Activated CD4-positive, alpha-beta T cell treated with anti-CD3 and anti-CD28 coated beads, Interleukin-2, amount 50 U/mL, for 16 hours (primary cell): Measurements from ENCODE around the gene COL21A1.

Source experiments
- DNase-seq: peaks from one replicate; pipeline ENCODE4 v3.0.0-alpha.2; 2020

COL21A1 gene

GRCh38 chr6:56101141-56101553 is 146.2 kb downstream of the COL21A1 start:
- no peak for DNase-seq

- no peak for DNase-seq
Observed at GRCh38 chr6:56096946-56097621, 150.3 kb downstream of the COL21A1 start.

GRCh38 chr6:56096541-56096940 is 150.8 kb downstream of the COL21A1 start:
- DNase-seq = no peak

- DNase-seq = no peak
Observed at GRCh38 chr6:56093776-56094175, 153.6 kb downstream of the COL21A1 start.

GRCh38 chr6:56091159-56091869 is 156.1 kb downstream of the COL21A1 start:
- DNase-seq = no peak

GRCh38 chr6:56088641-56089040 is 158.7 kb downstream of the COL21A1 start:
- no peak for DNase-seq

- DNase-seq = no peak
Observed at GRCh38 chr6:56087421-56087820, 160.0 kb downstream of the COL21A1 start.

- DNase-seq = no peak
Observed at GRCh38 chr6:56079751-56080540, 167.4 kb downstream of the COL21A1 start.

GRCh38 chr6:56076033-56076432 is 171.3 kb downstream of the COL21A1 start:
- DNase-seq = no peak

- no peak for DNase-seq
Observed at GRCh38 chr6:56073761-56074160, 173.6 kb downstream of the COL21A1 start.

- DNase-seq = no peak
Observed at GRCh38 chr6:56073315-56073714, 174.1 kb downstream of the COL21A1 start.

- no peak for DNase-seq
Observed at GRCh38 chr6:56072856-56073255, 174.5 kb downstream of the COL21A1 start.

GRCh38 chr6:56065408-56065807 is 182.0 kb downstream of the COL21A1 start:
- no peak for DNase-seq

- DNase-seq = no peak
Observed at GRCh38 chr6:56062836-56063235, 184.5 kb downstream of the COL21A1 start.

GRCh38 chr6:56058636-56059035 is 188.7 kb downstream of the COL21A1 start:
- no peak for DNase-seq

- no peak for DNase-seq
Observed at GRCh38 chr6:56055081-56055704, 192.2 kb downstream of the COL21A1 start.

GRCh38 chr6:56051202-56051598 is 196.2 kb downstream of the COL21A1 start:
- DNase-seq = no peak

- DNase-seq = no peak
Observed at GRCh38 chr6:56050530-56051201, 196.7 kb downstream of the COL21A1 start.

- DNase-seq = no peak
Observed at GRCh38 chr6:56048601-56049000, 198.8 kb downstream of the COL21A1 start.

GRCh38 chr6:56047931-56048540 is 199.3 kb downstream of the COL21A1 start:
- DNase-seq = no peak

GRCh38 chr6:56046576-56046975 is 200.8 kb downstream of the COL21A1 start:
- no peak for DNase-seq

GRCh38 chr6:56043761-56044160 is 203.6 kb downstream of the COL21A1 start:
- no peak for DNase-seq
